Measurements from ENCODE around the gene ULBP1.
"Not testable (repeated sequence)": the region's sequence is repeated elsewhere in the genome, so short reads cannot be mapped to it uniquely, and the experiment has no call there.

The ULBP1 gene

GRCh38 chr6:150004783-150005717 is 41.3 kb downstream of the ULBP1 start:
- DNase-seq (ENCODE audit: low read depth in 2 of 2), result peak; percentile 76

DNA sequence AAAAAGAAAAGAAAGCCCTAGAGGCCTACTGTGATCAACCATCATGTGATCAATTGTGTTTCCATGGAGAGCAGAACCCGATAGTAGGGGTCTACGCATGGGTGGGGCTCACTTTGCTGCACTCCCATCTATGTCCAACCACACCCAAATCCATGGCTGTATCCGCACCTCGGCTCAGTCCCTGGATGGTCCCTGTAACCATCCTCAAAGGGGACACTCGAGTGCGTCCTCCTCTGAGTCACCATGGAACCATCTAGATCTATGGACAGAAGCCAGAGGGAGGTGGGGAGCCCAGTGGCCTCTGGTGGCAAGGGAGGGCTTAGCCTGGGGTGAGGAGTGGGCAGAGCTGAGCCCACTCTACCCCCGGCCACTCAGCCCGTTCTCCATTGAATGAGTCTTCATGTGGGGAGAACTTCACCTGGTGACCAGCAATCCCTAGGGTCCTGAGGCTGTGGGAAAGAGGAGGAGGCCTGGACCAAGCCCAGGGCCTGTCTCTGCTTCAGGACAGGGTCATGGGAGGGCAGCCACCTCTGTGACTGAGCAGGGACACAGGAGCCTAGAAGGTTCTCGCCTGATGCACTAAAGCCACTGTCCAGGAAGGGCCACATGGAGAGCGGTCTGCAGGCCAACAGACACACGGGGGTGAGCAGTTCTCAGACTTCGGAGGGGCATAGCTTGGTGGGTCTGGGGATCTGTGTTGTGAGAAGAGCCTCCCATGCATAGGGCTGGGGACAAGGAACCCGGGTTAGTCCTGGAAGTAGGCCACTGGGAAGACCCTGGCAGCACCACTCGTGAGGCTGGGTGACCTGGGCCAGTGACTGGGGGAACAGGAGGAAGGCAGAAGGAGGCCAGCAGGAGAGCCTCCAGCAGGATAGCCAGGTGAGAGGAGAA is 42.3 kb downstream of the ULBP1 start:
- DNase-seq (ENCODE audit: low read depth in 2 of 2), result no peak

- DNase-seq (ENCODE audit: low read depth in 2 of 2), result no peak
These were observed 43.3 kb downstream of the ULBP1 start for GRCh38 chr6:150006961-150007464.

- no peak for DNase-seq (ENCODE audit: low read depth in 2 of 2)
These were observed 44.8 kb downstream of the ULBP1 start for GRCh38 chr6:150008588-150008987.

GRCh38 chr6:150012846-150013784 is 49.4 kb downstream of the ULBP1 start:
- DNase-seq (ENCODE audit: low read depth in 2 of 2), result not testable (repeated sequence)

DNA sequence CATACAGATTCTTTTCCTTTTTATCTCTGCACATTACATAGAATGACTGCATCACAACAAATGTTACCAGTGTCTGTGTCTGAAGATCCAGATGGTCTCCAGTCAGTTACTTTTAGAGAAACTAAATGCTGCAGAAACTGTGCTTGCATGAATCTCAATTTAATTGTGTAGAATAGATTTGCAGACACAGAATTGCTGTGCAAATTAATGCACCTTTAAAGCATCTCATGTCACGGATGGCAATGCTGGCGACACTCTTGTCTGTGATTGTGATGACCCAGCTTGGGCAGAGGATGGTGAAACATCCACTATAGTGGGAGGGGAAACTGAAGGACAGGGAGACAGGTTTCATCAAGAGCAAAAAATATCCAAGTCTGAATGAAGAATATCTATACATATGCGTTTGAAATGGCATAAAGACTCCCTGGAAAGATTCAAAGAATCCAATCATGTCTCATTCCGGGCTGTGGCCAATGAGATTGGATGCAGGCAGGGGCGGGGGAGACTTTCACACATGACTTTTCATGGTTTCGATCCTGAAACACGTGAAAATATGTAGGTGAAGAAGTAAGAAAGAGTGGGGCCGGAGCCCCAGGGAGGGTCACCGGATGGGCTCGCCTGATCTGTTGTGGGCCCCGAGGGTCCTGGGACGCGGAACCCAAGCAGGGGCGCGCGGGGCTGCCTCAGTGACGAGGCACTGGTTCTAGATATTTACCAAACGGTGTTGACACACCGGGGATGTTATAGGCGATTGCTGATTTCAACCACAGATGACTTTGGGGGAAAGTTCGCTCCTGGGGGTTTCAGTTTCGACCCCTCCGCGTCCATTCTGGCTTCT is 50.3 kb downstream of the ULBP1 start:
- not testable (repeated sequence) for DNase-seq (ENCODE audit: low read depth in 2 of 2)

- DNase-seq (ENCODE audit: low read depth in 2 of 2), result not testable (repeated sequence)
These were observed 51.0 kb downstream of the ULBP1 start for GRCh38 chr6:150014623-150015280.

GRCh38 chr6:150015281-150016001 is 51.7 kb downstream of the ULBP1 start:
- DNase-seq (ENCODE audit: low read depth in 2 of 2), result not testable (repeated sequence)

GRCh38 chr6:150016324-150017185 is 52.8 kb downstream of the ULBP1 start:
- DNase-seq (ENCODE audit: low read depth in 2 of 2), result no peak

DNA sequence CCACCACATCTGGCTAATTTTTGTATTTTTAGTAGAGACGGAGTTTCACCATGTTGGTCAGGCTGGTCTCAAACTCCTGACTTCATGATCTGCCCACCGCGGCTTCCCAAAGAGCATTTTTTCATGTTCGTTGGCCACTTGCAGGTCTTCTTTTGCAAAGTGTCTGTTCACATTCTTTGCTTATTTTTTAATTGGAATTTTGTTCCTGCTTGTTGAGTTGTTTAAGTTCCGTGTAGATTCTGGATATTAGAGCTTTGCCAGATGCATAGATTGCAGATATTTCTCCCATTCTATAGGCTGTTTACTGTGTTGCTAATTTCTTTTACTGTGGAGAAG is 53.4 kb downstream of the ULBP1 start:
- not testable (repeated sequence) for DNase-seq (ENCODE audit: low read depth in 2 of 2)

- DNase-seq (ENCODE audit: low read depth in 2 of 2), result no peak
These were observed 55.3 kb downstream of the ULBP1 start for GRCh38 chr6:150018846-150019580.

GRCh38 chr6:150021870-150022269 is 58.1 kb downstream of the ULBP1 start:
- not testable (repeated sequence) for DNase-seq (ENCODE audit: low read depth in 2 of 2)
